Stimulated activated CD8-positive, alpha-beta memory T cell treated with anti-CD3 and anti-CD28 coated beads, Interleukin-7, amount 100 ng/mL, for 48 hours (primary cell): Measurements from ENCODE around the gene STXBP4.
A peak's percentile ranks its signal among the peaks of the same experiment; 100 is the strongest.

ENCODE experiments used
- DNase-seq, 2 donors: peaks; one replicate each; pipeline ENCODE4 v3.0.0-alpha.2; 2020; ENCODE audit warnings: low read depth in 1 of 2; ENCODE audit errors: extremely low read depth in 1 of 2

STXBP4 gene

GRCh38 chr17:54968262-54968987 lies at the start of gene STXBP4, which contains the start of gene COX11:
TSS of gene STXBP4 (plus strand) at chr17:54968765. CDS start at chr17:54986220, 17,455 bp downstream.
TSS of gene COX11 (minus strand) at chr17:54968654. CDS start at chr17:54968646, 8 bp downstream.
- DNase-seq = peak; percentile 83 to 89

- no peak for DNase-seq
These were observed 49.1 kb upstream of the STXBP4 start for GRCh38 chr17:54919425-54919824.

GRCh38 chr17:54920819-54921218 lies 47.7 kb upstream of the STXBP4 start:
- DNase-seq = no peak

- DNase-seq = no peak
These were observed 44.2 kb upstream of the STXBP4 start for GRCh38 chr17:54924405-54924804.

- DNase-seq = no peak
These were observed 41.0 kb upstream of the STXBP4 start for GRCh38 chr17:54927525-54927924.

GRCh38 chr17:54932711-54933110 lies 35.9 kb upstream of the STXBP4 start:
- no peak for DNase-seq

- DNase-seq = no peak
These were observed 34.6 kb upstream of the STXBP4 start for GRCh38 chr17:54933921-54934320.

GRCh38 chr17:54935471-54935870 lies 33.1 kb upstream of the STXBP4 start:
- DNase-seq = no peak

- no peak for DNase-seq
These were observed 31.5 kb upstream of the STXBP4 start for GRCh38 chr17:54937018-54937417.

- DNase-seq = no peak
These were observed 31.1 kb upstream of the STXBP4 start for GRCh38 chr17:54937426-54937825.

GRCh38 chr17:54941285-54941684 lies 27.3 kb upstream of the STXBP4 start:
- DNase-seq = no peak

GRCh38 chr17:54944796-54945195 lies 23.8 kb upstream of the STXBP4 start:
- no peak for DNase-seq

GRCh38 chr17:54945231-54945630 lies 23.3 kb upstream of the STXBP4 start:
- DNase-seq = no peak

GRCh38 chr17:54945671-54946070 lies 22.9 kb upstream of the STXBP4 start:
- DNase-seq = no peak

- no peak for DNase-seq
These were observed 21.2 kb upstream of the STXBP4 start for GRCh38 chr17:54947396-54947795.

GRCh38 chr17:54948380-54948779 lies 20.2 kb upstream of the STXBP4 start:
- DNase-seq = no peak

- no peak for DNase-seq
These were observed 18.4 kb upstream of the STXBP4 start for GRCh38 chr17:54950116-54950515.

GRCh38 chr17:54951286-54951685 lies 17.3 kb upstream of the STXBP4 start:
- no peak for DNase-seq

- no peak for DNase-seq
These were observed 11.8 kb upstream of the STXBP4 start for GRCh38 chr17:54956791-54957190.

GRCh38 chr17:54967621-54968261 lies 824 bp upstream of the STXBP4 start:
- no peak for DNase-seq

- DNase-seq = peak in 1 of 2 donors; percentile 5
These were observed 395 bp downstream of the STXBP4 start for GRCh38 chr17:54968988-54969332.
